ENCODE measurements around the gene NXN.
"Not testable (repeated sequence)": the region's sequence is repeated elsewhere in the genome, so short reads cannot be mapped to it uniquely, and the experiment has no call there.

The NXN gene

GRCh38 chr17:915538-916201 lies 63.9 kb downstream of the NXN start:
- peak; percentile 89 for DNase-seq

- no peak for DNase-seq
These were observed 65.0 kb downstream of the NXN start for GRCh38 chr17:914561-914960.

GRCh38 chr17:913207-913606 lies 66.4 kb downstream of the NXN start:
- no peak for DNase-seq

- DNase-seq = no peak
These were observed 69.8 kb downstream of the NXN start for GRCh38 chr17:909642-910323.

- DNase-seq = no peak
These were observed 71.9 kb downstream of the NXN start for GRCh38 chr17:907725-908124.

- not testable (repeated sequence) for DNase-seq
These were observed 73.9 kb downstream of the NXN start for GRCh38 chr17:905708-906107.

GRCh38 chr17:903691-904481 lies 75.7 kb downstream of the NXN start:
- no peak for DNase-seq

GRCh38 chr17:902463-902862 lies 77.1 kb downstream of the NXN start:
- DNase-seq = no peak

GRCh38 chr17:901964-902363 lies 77.6 kb downstream of the NXN start:
- DNase-seq = no peak

- DNase-seq = no peak
These were observed 78.2 kb downstream of the NXN start for GRCh38 chr17:901191-901950.

- no peak for DNase-seq
These were observed 79.1 kb downstream of the NXN start for GRCh38 chr17:900336-900934.

GRCh38 chr17:897970-898619 lies 81.5 kb downstream of the NXN start:
- DNase-seq = no peak

- DNase-seq = no peak
These were observed 82.5 kb downstream of the NXN start for GRCh38 chr17:896953-897661.

GRCh38 chr17:896454-896853 lies 83.1 kb downstream of the NXN start:
- no peak for DNase-seq

GRCh38 chr17:892958-893357 lies 86.6 kb downstream of the NXN start:
- no peak for DNase-seq

GRCh38 chr17:888998-889441 lies 90.6 kb downstream of the NXN start:
- peak; percentile 44 for DNase-seq

GRCh38 chr17:887551-888209 lies 91.9 kb downstream of the NXN start:
- DNase-seq = no peak

- no peak for DNase-seq
These were observed 93.5 kb downstream of the NXN start for GRCh38 chr17:885971-886571.

- DNase-seq = no peak
These were observed 96.0 kb downstream of the NXN start for GRCh38 chr17:883586-883962.

GRCh38 chr17:882827-883585 lies 96.6 kb downstream of the NXN start:
- no peak for DNase-seq

Measured in DMS79 (cell line).